MM.1S (cell line): ENCODE data around the gene CIDEC.

Source experiments
- DNase-seq: peaks from one replicate; pipeline ENCODE4 v3.0.0-alpha.2; 2015
- H2AFZ ChIP-seq: fragments of 300-600 bp; sonication (generic); 2 replicates; pipeline ENCODE4 v1.6.0; 2016; ENCODE audit warnings: antibody characterized with exemption, low read length
- H3F3A ChIP-seq: fragments of 300-600 bp; sonication (generic); 2 replicates; pipeline ENCODE4 v1.6.1; 2016; ENCODE audit warnings: mild to moderate bottlenecking, antibody characterized with exemption, low read length, moderate library complexity, mixed read lengths; ENCODE audit not compliant: insufficient read depth
- H3K27ac ChIP-seq: fragments of 300-600 bp; sonication (generic); 2 replicates; pipeline ENCODE4 v1.5.1; 2016; ENCODE audit warnings: mild to moderate bottlenecking, low read length
- H3K27me3 ChIP-seq: fragments of 300-600 bp; sonication (generic); replicated peaks from 2 replicates; pipeline ENCODE4 v1.6.0; 2016; ENCODE audit warnings: low read length; ENCODE audit not compliant: insufficient read depth
- H3K36me3 ChIP-seq: fragments of 300-600 bp; sonication (generic); replicated peaks from 2 replicates; pipeline ENCODE4 v1.6.1; 2016; ENCODE audit warnings: mild to moderate bottlenecking, low read length, mixed read lengths; ENCODE audit not compliant: insufficient read depth
- H3K4me1 ChIP-seq: fragments of 300-600 bp; sonication (generic); 2 replicates; pipeline ENCODE4 v1.6.1; 2016; ENCODE audit warnings: low read length, mixed read lengths
- H3K4me2 ChIP-seq: fragments of 300-600 bp; sonication (generic); 2 replicates; pipeline ENCODE4 v1.6.0; 2016; ENCODE audit warnings: low read depth, low read length
- H3K4me3 ChIP-seq: fragments of 300-600 bp; sonication (generic); 2 replicates; pipeline ENCODE4 v1.5.1; 2016; ENCODE audit warnings: low read length, mixed read lengths
- H3K79me2 ChIP-seq: fragments of 300-600 bp; sonication (generic); 2 replicates; pipeline ENCODE4 v1.6.1; 2016; ENCODE audit warnings: mixed run types, low read length, mixed read lengths
- H3K9ac ChIP-seq: fragments of 300-600 bp; sonication (generic); 2 replicates; pipeline ENCODE4 v1.6.1; 2016; ENCODE audit warnings: low read length, mixed read lengths
- H3K9me2 ChIP-seq: fragments of 300-600 bp; sonication (generic); replicated peaks from 2 replicates; pipeline ENCODE4 v1.6.1; 2016; ENCODE audit warnings: mild to moderate bottlenecking, low read length, mixed read lengths; ENCODE audit not compliant: insufficient read depth
- H3K9me3 ChIP-seq: fragments of 300-600 bp; sonication (generic); replicated peaks from 2 replicates; pipeline ENCODE4 v1.6.1; 2016; ENCODE audit warnings: mild to moderate bottlenecking, low read length, mixed read lengths; ENCODE audit not compliant: insufficient read depth
- H4K20me1 ChIP-seq: fragments of 300-600 bp; sonication (generic); 2 replicates; pipeline ENCODE4 v1.6.1; 2016; ENCODE audit warnings: mild to moderate bottlenecking, low read length, moderate library complexity, mixed read lengths; ENCODE audit not compliant: insufficient read depth
- CTCF ChIP-seq: fragments of 300-600 bp; sonication (generic); IDR thresholded peaks from 2 replicates; pipeline ENCODE4 v1.5.1; 2016; ENCODE audit warnings: antibody characterized with exemption, low read length, mixed read lengths
- EZH2 ChIP-seq: fragments of 300-600 bp; sonication (generic); optimal IDR thresholded peaks from 2 replicates; pipeline ENCODE3; 2017; ENCODE audit warnings: low read depth, mild to moderate bottlenecking, antibody characterized with exemption, low read length, mixed read lengths
- EZH2phosphoT487 ChIP-seq: fragments of 300-600 bp; sonication (generic); IDR thresholded peaks from 2 replicates; pipeline ENCODE4 v1.6.1; 2018; ENCODE audit warnings: antibody characterized with exemption, low read length

The CIDEC gene

GRCh38 chr3:9879830-9880549 lies at the start of gene CIDEC:
CIDEC (minus strand) TSS chr3:9880253; CDS start chr3:9878486, 1,767 bp downstream.
- H3K36me3 ChIP-seq = no peaks in the 10 kb centered on the region
- H3K4me2 ChIP-seq = no peak within 1 kb of the TSS
- no peak within 1 kb of the TSS for H2AFZ ChIP-seq
- TF ChIP-seq EZH2 = no peak
- no peak for TF ChIP-seq CTCF
- TF ChIP-seq EZH2phosphoT487 = no peak
- H3F3A ChIP-seq = no peaks in the 10 kb centered on the region
- no peaks in the 10 kb centered on the region for H3K4me1 ChIP-seq
- H3K79me2 ChIP-seq = no peaks in the 10 kb centered on the region
- H3K27ac ChIP-seq = no peak within 1 kb of the TSS
- H3K27me3 ChIP-seq = no peaks in the 10 kb centered on the region
- H3K9ac ChIP-seq = no peak within 1 kb of the TSS
- no peaks in the 10 kb centered on the region for H3K9me3 ChIP-seq
- no peaks in the 10 kb centered on the region for H3K9me2 ChIP-seq
- no peaks in the 10 kb centered on the region for H4K20me1 ChIP-seq
- no peak for DNase-seq
- H3K4me3 ChIP-seq = no peak within 1 kb of the TSS

- TF ChIP-seq EZH2phosphoT487 (no peak), CTCF (no peak), EZH2 (no peak)
- H3K27me3 ChIP-seq = no peaks in the 10 kb centered on the region; the same call in 1 of the 2 replicates
Measured at GRCh38 chr3:9928158-9928557, 48.1 kb upstream of the CIDEC start.

GRCh38 chr3:9918261-9919038 lies 38.4 kb upstream of the CIDEC start:
- no peak overlapping the region for H3K27ac ChIP-seq
- no peak overlapping the region for H3K4me3 ChIP-seq

More at GRCh38 chr3:9928158-9928557, 48.1 kb upstream of the CIDEC start:
- no peaks in the 10 kb centered on the region for H3K9me2 ChIP-seq
- H3K4me1 ChIP-seq = no peaks in the 10 kb centered on the region
- no peak overlapping the region for H3K9ac ChIP-seq
- no peak overlapping the region for H3K27ac ChIP-seq
- H3F3A ChIP-seq = peaks cover 3% of the 10 kb centered on the region; the same call in 1 of the 2 replicates
- H3K4me3 ChIP-seq = no peak overlapping the region
- no peak overlapping the region for H3K4me2 ChIP-seq
- H2AFZ ChIP-seq = no peak overlapping the region
- H3K79me2 ChIP-seq = no peaks in the 10 kb centered on the region
- no peak for DNase-seq
- H3K36me3 ChIP-seq = no peaks in the 10 kb centered on the region
- H4K20me1 ChIP-seq = no peaks in the 10 kb centered on the region
- H3K9me3 ChIP-seq = no peaks in the 10 kb centered on the region

More at GRCh38 chr3:9918261-9919038, 38.4 kb upstream of the CIDEC start:
- TF ChIP-seq EZH2 (no peak), CTCF (no peak), EZH2phosphoT487 (no peak)
- no peak for DNase-seq
- Histone ChIP-seq H3F3A (no peaks in the 10 kb centered on the region), H3K4me2 (no peak overlapping the region), H3K79me2 (no peaks in the 10 kb centered on the region), H3K27me3 (no peaks in the 10 kb centered on the region; the same call in 1 of the 2 replicates), H3K36me3 (no peaks in the 10 kb centered on the region), H4K20me1 (no peaks in the 10 kb centered on the region), H3K4me1 (peaks cover 5% of the 10 kb centered on the region; the same call in 1 of the 2 replicates), H3K9me3 (no peaks in the 10 kb centered on the region), H3K9me2 (no peaks in the 10 kb centered on the region), H3K9ac (no peak overlapping the region), H2AFZ (no peak overlapping the region)
